ENCODE results near the gene GPR25.
A peak's percentile ranks its signal among the peaks of the same experiment; 100 is the strongest.

Gene GPR25

GRCh38 chr1:200889571-200889970 is 16.8 kb downstream of the GPR25 start:
- Histone ChIP-seq H3K9ac (ENCODE audit: low read length) (no peak overlapping the region), H3K36me3 (ENCODE audit: control insufficient read depth, insufficient read depth, low read length, severe bottlenecking) (no peaks in the 10 kb centered on the region), H3K27me3 (replicated peaks; ENCODE audit: control insufficient read depth, insufficient read depth, low read length) (peaks cover 73% of the 10 kb centered on the region), H3K9me3 (ENCODE audit: control insufficient read depth, low read length) (no peaks in the 10 kb centered on the region), H3K4me3 (ENCODE audit: low read length) (no peak overlapping the region), H3K4me1 (ENCODE audit: control insufficient read depth, insufficient read depth, low read length) (peaks cover 7% of the 10 kb centered on the region)
- DNase-seq (ENCODE audit: low read depth), result no peak

GRCh38 chr1:200890027-200890426 is 17.2 kb downstream of the GPR25 start:
- Histone ChIP-seq H3K36me3 (ENCODE audit: control insufficient read depth, insufficient read depth, low read length, severe bottlenecking) (no peaks in the 10 kb centered on the region), H3K4me3 (ENCODE audit: low read length) (no peak overlapping the region), H3K4me1 (ENCODE audit: control insufficient read depth, insufficient read depth, low read length) (peaks cover 7% of the 10 kb centered on the region), H3K27me3 (replicated peaks; ENCODE audit: control insufficient read depth, insufficient read depth, low read length) (peaks cover 77% of the 10 kb centered on the region), H3K9me3 (ENCODE audit: control insufficient read depth, low read length) (no peaks in the 10 kb centered on the region), H3K9ac (ENCODE audit: low read length) (no peak overlapping the region)
- DNase-seq (ENCODE audit: low read depth), result no peak

GRCh38 chr1:200890818-200891773 is 18.3 kb downstream of the GPR25 start:
- peak; percentile 63 for DNase-seq (ENCODE audit: low read depth)
- H3K4me1 ChIP-seq (ENCODE audit: control insufficient read depth, insufficient read depth, low read length), result peaks cover 7% of the 10 kb centered on the region
- H3K4me3 ChIP-seq (ENCODE audit: low read length), result peak overlapping the region; percentile 69
- H3K36me3 ChIP-seq (ENCODE audit: control insufficient read depth, insufficient read depth, low read length, severe bottlenecking), result no peaks in the 10 kb centered on the region
- H3K27me3 ChIP-seq (replicated peaks; ENCODE audit: control insufficient read depth, insufficient read depth, low read length), result peaks cover 87% of the 10 kb centered on the region
- no peaks in the 10 kb centered on the region for H3K9me3 ChIP-seq (ENCODE audit: control insufficient read depth, low read length)
- peak overlapping the region; percentile 75 for H3K9ac ChIP-seq (ENCODE audit: low read length)

GRCh38 chr1:200891774-200892157 is 19.0 kb downstream of the GPR25 start:
- H3K4me1 ChIP-seq (ENCODE audit: control insufficient read depth, insufficient read depth, low read length), result peaks cover 7% of the 10 kb centered on the region
- H3K9me3 ChIP-seq (ENCODE audit: control insufficient read depth, low read length), result no peaks in the 10 kb centered on the region
- H3K27me3 ChIP-seq (replicated peaks; ENCODE audit: control insufficient read depth, insufficient read depth, low read length), result peaks cover 83% of the 10 kb centered on the region
- no peak overlapping the region for H3K9ac ChIP-seq (ENCODE audit: low read length)
- peak overlapping the region; percentile 69 for H3K4me3 ChIP-seq (ENCODE audit: low read length)
- H3K36me3 ChIP-seq (ENCODE audit: control insufficient read depth, insufficient read depth, low read length, severe bottlenecking), result no peaks in the 10 kb centered on the region
- no peak for DNase-seq (ENCODE audit: low read depth)

GRCh38 chr1:200892546-200892945 is 19.8 kb downstream of the GPR25 start:
- H3K36me3 ChIP-seq (ENCODE audit: control insufficient read depth, insufficient read depth, low read length, severe bottlenecking), result no peaks in the 10 kb centered on the region
- H3K4me1 ChIP-seq (ENCODE audit: control insufficient read depth, insufficient read depth, low read length), result peaks cover 7% of the 10 kb centered on the region
- no peak overlapping the region for H3K4me3 ChIP-seq (ENCODE audit: low read length)
- peaks cover 75% of the 10 kb centered on the region for H3K27me3 ChIP-seq (replicated peaks; ENCODE audit: control insufficient read depth, insufficient read depth, low read length)
- DNase-seq (ENCODE audit: low read depth), result no peak
- H3K9me3 ChIP-seq (ENCODE audit: control insufficient read depth, low read length), result no peaks in the 10 kb centered on the region
- no peak overlapping the region for H3K9ac ChIP-seq (ENCODE audit: low read length)

- Histone ChIP-seq H3K27me3 (replicated peaks; ENCODE audit: control insufficient read depth, insufficient read depth, low read length) (peaks cover 74% of the 10 kb centered on the region), H3K36me3 (ENCODE audit: control insufficient read depth, insufficient read depth, low read length, severe bottlenecking) (no peaks in the 10 kb centered on the region), H3K4me3 (ENCODE audit: low read length) (no peak overlapping the region), H3K4me1 (ENCODE audit: control insufficient read depth, insufficient read depth, low read length) (peaks cover 7% of the 10 kb centered on the region), H3K9me3 (ENCODE audit: control insufficient read depth, low read length) (no peaks in the 10 kb centered on the region), H3K9ac (ENCODE audit: low read length) (no peak overlapping the region)
- no peak for DNase-seq (ENCODE audit: low read depth)
These were observed 20.2 kb downstream of the GPR25 start for GRCh38 chr1:200892958-200893357.

- no peak for DNase-seq (ENCODE audit: low read depth)
- Histone ChIP-seq H3K36me3 (ENCODE audit: control insufficient read depth, insufficient read depth, low read length, severe bottlenecking) (no peaks in the 10 kb centered on the region), H3K9me3 (ENCODE audit: control insufficient read depth, low read length) (no peaks in the 10 kb centered on the region)
These were observed 20.7 kb downstream of the GPR25 start for GRCh38 chr1:200893411-200893901.

GRCh38 chr1:200894712-200895442 is 22.1 kb downstream of the GPR25 start, which contains the start of gene INAVA:
Gene INAVA (plus strand): TSS chr1:200894900. CDS start chr1:200898401, 3,501 bp downstream.
- Histone ChIP-seq H3K36me3 (ENCODE audit: control insufficient read depth, insufficient read depth, low read length, severe bottlenecking) (no peaks in the 10 kb centered on the region), H3K4me3 (ENCODE audit: low read length) (no peak within 1 kb of the TSS), H3K27me3 (replicated peaks; ENCODE audit: control insufficient read depth, insufficient read depth, low read length) (peaks cover 59% of the 10 kb centered on the region), H3K9me3 (ENCODE audit: control insufficient read depth, low read length) (no peaks in the 10 kb centered on the region), H3K9ac (ENCODE audit: low read length) (no peak within 1 kb of the TSS), H3K4me1 (ENCODE audit: control insufficient read depth, insufficient read depth, low read length) (peaks cover 7% of the 10 kb centered on the region)
- DNase-seq (ENCODE audit: low read depth), result no peak

More at GRCh38 chr1:200893411-200893901, 20.7 kb downstream of the GPR25 start:
- Histone ChIP-seq H3K27me3 (replicated peaks; ENCODE audit: control insufficient read depth, insufficient read depth, low read length) (peaks cover 73% of the 10 kb centered on the region), H3K4me3 (ENCODE audit: low read length) (no peak overlapping the region), H3K9ac (ENCODE audit: low read length) (no peak overlapping the region), H3K4me1 (ENCODE audit: control insufficient read depth, insufficient read depth, low read length) (peaks cover 7% of the 10 kb centered on the region)

- no peaks in the 10 kb centered on the region for H3K36me3 ChIP-seq (ENCODE audit: control insufficient read depth, insufficient read depth, low read length, severe bottlenecking)
- no peak overlapping the region for H3K9ac ChIP-seq (ENCODE audit: low read length)
- H3K4me3 ChIP-seq (ENCODE audit: low read length), result no peak overlapping the region
- no peak for DNase-seq (ENCODE audit: low read depth)
- peaks cover 55% of the 10 kb centered on the region for H3K27me3 ChIP-seq (replicated peaks; ENCODE audit: control insufficient read depth, insufficient read depth, low read length)
- H3K4me1 ChIP-seq (ENCODE audit: control insufficient read depth, insufficient read depth, low read length), result peaks cover 7% of the 10 kb centered on the region
- H3K9me3 ChIP-seq (ENCODE audit: control insufficient read depth, low read length), result no peaks in the 10 kb centered on the region
These were observed 22.6 kb downstream of the GPR25 start for GRCh38 chr1:200895443-200895789.

- DNase-seq (ENCODE audit: low read depth), result no peak
- peaks cover 7% of the 10 kb centered on the region for H3K4me1 ChIP-seq (ENCODE audit: control insufficient read depth, insufficient read depth, low read length)
- no peaks in the 10 kb centered on the region for H3K36me3 ChIP-seq (ENCODE audit: control insufficient read depth, insufficient read depth, low read length, severe bottlenecking)
- no peaks in the 10 kb centered on the region for H3K9me3 ChIP-seq (ENCODE audit: control insufficient read depth, low read length)
- H3K9ac ChIP-seq (ENCODE audit: low read length), result no peak overlapping the region
- H3K4me3 ChIP-seq (ENCODE audit: low read length), result no peak overlapping the region
- H3K27me3 ChIP-seq (replicated peaks; ENCODE audit: control insufficient read depth, insufficient read depth, low read length), result peaks cover 54% of the 10 kb centered on the region
These were observed 23.2 kb downstream of the GPR25 start for GRCh38 chr1:200895801-200896530.

All from adipocyte (in vitro differentiated cells).